Lung (tissue), 12 donors: Measurements from ENCODE around the gene SDF2L1. TPM values are rescaled to one million over a fixed set of nuclear protein-coding genes. Genes with fewer than 3 reads are reported as not detected.

Experiments used
- ATAC-seq: fragments of 200-7000 bp; cut with Tn5 transposase; one replicate; pipeline ENCODE4 v1.9.1; 2020; ENCODE audit warnings: moderate number of reproducible peaks; ENCODE audit not compliant: insufficient read depth, low FRiP score
- DNase-seq, 3 donors: peaks; one replicate each; pipeline ENCODE4 v3.0.0-alpha.2; 2013 to 2017
- H3K27ac ChIP-seq, 2 donors: one replicate each; pipeline ENCODE4 v1.5.1; 2013; ENCODE audit warnings: mild to moderate bottlenecking in 2 of 2, moderate library complexity in 2 of 2, control low read depth in 1 of 2, inconsistent platforms in 1 of 2, low read depth in 1 of 2, low read length in 1 of 2
- H3K27me3 ChIP-seq, 3 donors: one replicate each; pipeline ENCODE4 v1.5.1; 2013; ENCODE audit warnings: low read length in 2 of 3; ENCODE audit not compliant: control insufficient read depth in 3 of 3, insufficient read depth in 3 of 3
- H3K36me3 ChIP-seq, 4 donors: one replicate each; pipeline ENCODE4 v1.5.1; 2013; ENCODE audit warnings: low read length in 4 of 4, mild to moderate bottlenecking in 1 of 4, moderate library complexity in 1 of 4; ENCODE audit not compliant: control insufficient read depth in 4 of 4, insufficient read depth in 4 of 4
- H3K4me1 ChIP-seq, 5 donors: one replicate each; pipeline ENCODE4 v1.5.1; 2013; ENCODE audit warnings: low read length in 5 of 5, mild to moderate bottlenecking in 2 of 5, moderate library complexity in 1 of 5; ENCODE audit not compliant: control insufficient read depth in 5 of 5, insufficient read depth in 5 of 5
- H3K4me3 ChIP-seq: one replicate; pipeline ENCODE4 v1.5.1; 2013; ENCODE audit warnings: mild to moderate bottlenecking, control low read depth, moderate library complexity
- H3K9ac ChIP-seq, 2 donors: one replicate each; pipeline ENCODE4 v1.5.1; 2013; ENCODE audit warnings: low read length in 2 of 2, control low read depth in 1 of 2; ENCODE audit not compliant: insufficient read depth in 1 of 2
- H3K9me3 ChIP-seq, 4 donors: one replicate each; pipeline ENCODE4 v1.5.1; 2013; ENCODE audit warnings: low read length in 3 of 4, mild to moderate bottlenecking in 1 of 4, moderate library complexity in 1 of 4; ENCODE audit not compliant: control insufficient read depth in 4 of 4, insufficient read depth in 3 of 4
- CTCF ChIP-seq: IDR thresholded peaks from 2 replicates; pipeline ENCODE4 v1.5.1; 2012; ENCODE audit warnings: mild to moderate bottlenecking; ENCODE audit errors: control extremely low read depth, extremely low read depth
- WGBS, 2 donors: extraction: QIAGEN DNeasy Blood & Tissue Kit; methylation state at CpG; one replicate each; pipeline ENCODE4 v1.1.7; 2013; 5-methylcytosine and 5-hydroxymethylcytosine counted together
- polyA plus RNA-seq, 2 donors: library from polyadenylated mRNA; stranded (reverse); fragments of 200-250 nt; gene quantifications; one replicate each; pipeline ENCODE4 v1.2.1, GENCODE V29; 2013
- total RNA-seq, 2 donors: library from RNA; depleted of rRNA in 1 of 2; stranded (reverse); fragments of >200 nt in 1 of 2; gene quantifications; one replicate each; pipeline ENCODE4 v1.2.1, GENCODE V29; 2014 to 2021
- donor health status: control.
- donor health status: control.
- donor health status: Bipolar disorder and iron deficiency.
- donor health status: healthy.
- donor health status: DM: yes; HTN: yes; CAD: no.

The SDF2L1 gene
- total and polyA plus RNA-seq, 4 donors, result 7.3 to 200 (median 78.1) TPM

DNA sequence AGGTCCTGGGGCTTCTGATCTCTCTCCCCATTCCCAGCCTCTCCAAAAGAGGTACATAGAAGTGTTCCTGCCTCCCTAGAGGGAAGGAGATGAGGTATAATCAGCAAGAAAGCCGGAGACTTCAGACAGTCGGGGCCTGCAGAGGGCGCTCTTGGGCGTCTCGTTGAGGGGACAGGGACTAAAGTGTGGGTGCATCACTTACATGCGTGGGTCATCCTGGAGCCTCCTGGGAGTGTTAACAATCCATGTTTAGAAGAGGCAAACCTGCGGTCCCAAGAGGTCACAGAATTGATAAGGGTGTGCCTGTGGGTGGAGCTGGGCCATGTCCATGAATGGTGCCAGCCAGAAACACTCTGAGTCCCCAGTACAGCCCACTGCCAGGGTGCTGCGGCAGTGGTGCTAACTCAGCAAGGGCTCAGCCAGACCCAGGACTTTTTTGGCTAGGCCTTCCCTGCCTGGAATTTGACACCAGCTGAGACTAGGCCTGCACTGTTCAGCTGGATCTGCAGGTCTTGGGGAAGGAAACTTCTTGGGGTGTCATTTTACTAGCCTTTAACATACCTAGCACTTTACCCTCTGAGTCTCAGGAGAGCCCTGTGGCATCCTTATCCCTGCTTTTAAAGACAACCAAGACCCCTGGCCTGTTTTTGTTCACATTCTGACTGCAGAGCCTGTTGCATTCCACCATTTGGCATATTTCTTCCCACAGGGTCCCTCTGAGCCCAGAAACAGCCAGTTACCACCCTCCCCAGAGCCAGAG is 17.8 kb upstream of the SDF2L1 start:
- WGBS, 2 donors, result 71 to 86% methylated on average over 8 of the region's 8 CpGs
- Histone ChIP-seq H3K9me3 (no peaks in the 10 kb centered on the region), H3K27me3 (no peaks in the 10 kb centered on the region), H3K27ac (peak overlapping the region in 1 of 2 donors; percentile 29), H3K36me3 (peaks cover 0 to 27% (median under 1%) of the 10 kb centered on the region in 4 donors), H3K4me1 (peaks cover 0 to 20% (median 10%) of the 10 kb centered on the region in 5 donors), H3K4me3 (no peak overlapping the region), H3K9ac (no peak overlapping the region)
- peak in 1 of 3 donors; percentile 22 for DNase-seq
- TF ChIP-seq CTCF, result no peak
- no peak for ATAC-seq

DNA sequence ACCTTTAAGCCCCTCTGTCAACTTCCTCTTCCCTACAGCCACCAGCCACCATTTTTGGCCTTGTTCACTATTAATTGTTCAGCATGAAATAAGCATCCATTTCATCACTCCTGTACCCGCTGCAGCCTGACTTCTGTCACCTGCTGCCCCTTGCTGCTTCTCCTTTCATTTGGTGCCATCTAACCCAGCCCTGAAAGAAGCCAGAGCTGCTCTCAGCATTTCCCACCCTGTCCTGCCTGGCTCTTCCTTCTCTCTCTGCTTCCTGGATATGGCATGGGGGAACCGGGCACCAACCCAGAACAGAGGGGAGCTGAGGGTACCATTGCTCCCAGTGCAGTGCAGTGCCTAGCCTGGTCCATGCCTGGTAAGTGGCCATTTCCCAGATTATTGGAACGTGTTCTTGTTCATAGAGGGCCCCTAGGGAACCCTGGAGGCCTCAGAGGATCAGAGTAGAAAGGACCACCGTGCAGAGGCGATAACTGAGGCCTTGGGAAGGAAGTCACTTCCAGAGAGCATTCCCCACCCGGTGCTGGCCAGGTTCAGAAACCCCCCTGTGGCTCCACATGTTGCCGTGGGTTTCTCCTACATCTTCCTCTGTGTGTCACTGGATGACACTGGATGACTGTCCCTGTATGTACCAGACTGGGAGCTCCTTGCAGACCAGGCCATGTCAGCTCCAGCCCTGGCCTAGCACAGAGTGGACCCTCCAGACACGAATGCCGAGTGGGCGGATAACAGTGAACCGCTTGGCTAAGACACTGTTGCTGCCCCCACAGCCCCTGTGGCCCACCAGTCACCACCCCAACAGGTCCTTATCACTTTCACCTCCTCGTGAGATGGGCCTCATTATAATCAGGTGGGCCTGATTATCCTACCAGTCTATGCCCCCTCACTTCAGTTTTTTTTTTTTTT is 17.0 kb upstream of the SDF2L1 start:
- H3K9me3 ChIP-seq, result no peaks in the 10 kb centered on the region
- H3K27me3 ChIP-seq, result no peaks in the 10 kb centered on the region
- H3K9ac ChIP-seq, result no peak overlapping the region
- H3K4me1 ChIP-seq, result peaks cover 0 to 20% (median 10%) of the 10 kb centered on the region in 5 donors
- H3K36me3 ChIP-seq, result peaks cover 0 to 27% (median under 1%) of the 10 kb centered on the region in 4 donors
- DNase-seq (no peak), ATAC-seq (no peak)
- H3K27ac ChIP-seq, result no peak overlapping the region
- TF ChIP-seq CTCF, result no peak
- WGBS, 2 donors, result 79 to 80% methylated on average over 12 of the region's 12 CpGs
- no peak overlapping the region for H3K4me3 ChIP-seq

- Histone ChIP-seq H3K9me3 (no peaks in the 10 kb centered on the region), H3K4me1 (peaks cover 0 to 18% (median 10%) of the 10 kb centered on the region in 5 donors), H3K27ac (peak overlapping the region in 1 of 2 donors; percentile 5), H3K36me3 (peaks cover 0 to 22% (median under 1%) of the 10 kb centered on the region in 4 donors), H3K27me3 (no peaks in the 10 kb centered on the region), H3K9ac (no peak overlapping the region), H3K4me3 (no peak overlapping the region)
- TF ChIP-seq CTCF, result no peak
- no peak for DNase-seq
- no peak for ATAC-seq
- WGBS, 2 donors, result 74 to 77% methylated on average over 4 of the region's 4 CpGs
These were observed 15.9 kb upstream of the SDF2L1 start for GRCh38 chr22:21626073-21626734.
